HepG2 (cell line): ENCODE data around the gene PRR12. TPM values are rescaled to one million over a fixed set of nuclear protein-coding genes. Genes with fewer than 3 reads are reported as not detected.
A peak's percentile ranks its signal among the peaks of the same experiment; 100 is the strongest.

Experiments used
- AGO2 ChIP-seq: fragments of 200-400 bp; formaldehyde crosslinking; optimal IDR thresholded peaks from 2 replicates; pipeline ENCODE3; 2017; ENCODE audit warnings: mild to moderate bottlenecking, low read depth, low read length, moderate library complexity
- HES4 ChIP-seq: sonication (generic); formaldehyde crosslinking; IDR thresholded peaks from 2 replicates; pipeline ENCODE4 v1.9.0; 2021; ENCODE audit warnings: mild to moderate bottlenecking, missing genetic modification reagents, borderline replicate concordance
- MAF1 ChIP-seq: sonication (generic); formaldehyde crosslinking; IDR thresholded peaks from 2 replicates; pipeline ENCODE4 v1.5.0; 2020; ENCODE audit warnings: missing genetic modification reagents, borderline replicate concordance
- SOX13 ChIP-seq, 3 experiments: fragments of 450-650 bp in 1 of 3; sonication (generic) in 1 of 3; formaldehyde crosslinking in 1 of 3; IDR thresholded peaks in 2 of 3; conservative IDR thresholded peaks in 1 of 3; 2 replicates each; pipeline versions ENCODE4 v1.5.0 to v1.6.1; 2016 to 2020; ENCODE audit warnings: antibody characterized with exemption in 1 of 3, mild to moderate bottlenecking in 1 of 3, missing compliant biosample characterization in 1 of 3, missing genetic modification reagents in 1 of 3, moderate library complexity in 1 of 3
- polyA plus RNA-seq, 8 experiments: library from polyadenylated mRNA; depleted of rRNA in 3 of 8; stranded (reverse) in 7 of 8; unstranded in 1 of 8; fragments of >200 nt; fragmentation: Illumina TruSeq in 4 of 8; extraction: Trizol in 4 of 8; gene quantifications; 2 replicates each; pipeline versions ENCODE4 v1.2.1 to v1.2.3, GENCODE V29; 2011 to 2016; ENCODE audit warnings: low read depth in 4 of 8, missing spikeins in 1 of 8, mixed read lengths in 1 of 8; ENCODE audit not compliant: insufficient read depth in 1 of 8
- total RNA-seq, 5 experiments: library from RNA; depleted of rRNA; stranded (reverse); fragments of >200 nt; fragmentation: Illumina TruSeq; extraction: Trizol; gene quantifications; 2 replicates each; pipeline ENCODE4 v1.2.3, GENCODE V29; 2016; ENCODE audit warnings: low read depth in 1 of 5
- TF ChIP-seq, protein P1 (sequence below), 2 experiments: fragments of 450-650 bp in 1 of 2; sonication (generic) in 1 of 2; formaldehyde crosslinking in 1 of 2; IDR thresholded peaks; 2 replicates each; pipeline versions ENCODE4 v1.6.1 to v1.8.0; 2016 to 2022; ENCODE audit warnings: antibody characterized with exemption in 1 of 2, mild to moderate bottlenecking in 1 of 2, missing genetic modification reagents in 1 of 2
- TF ChIP-seq, protein P2 (sequence below): sonication (generic); formaldehyde crosslinking; IDR thresholded peaks from 2 replicates; pipeline ENCODE4 v1.5.0; 2020; ENCODE audit warnings: missing genetic modification reagents

PRR12 gene
- total and polyA plus RNA-seq, 2 of the 13 experiments (the other 11 are each of a cell fraction or from before 2014, with no cell fraction given), result 0.62 to 1.5 TPM

DNA sequence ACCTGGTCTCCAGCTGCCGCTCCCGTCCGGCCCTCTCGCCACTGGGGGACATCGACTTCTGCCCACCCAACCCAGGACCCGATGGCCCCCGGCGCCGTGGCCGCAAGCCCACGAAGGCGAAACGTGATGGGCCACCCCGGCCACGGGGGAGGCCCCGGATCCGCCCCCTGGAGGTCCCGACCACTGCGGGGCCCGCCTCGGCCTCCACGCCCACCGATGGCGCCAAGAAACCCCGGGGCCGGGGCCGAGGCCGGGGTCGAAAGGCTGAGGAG lies 6.7 kb downstream of the PRR12 start (continued):
- TF ChIP-seq, protein P1, sequence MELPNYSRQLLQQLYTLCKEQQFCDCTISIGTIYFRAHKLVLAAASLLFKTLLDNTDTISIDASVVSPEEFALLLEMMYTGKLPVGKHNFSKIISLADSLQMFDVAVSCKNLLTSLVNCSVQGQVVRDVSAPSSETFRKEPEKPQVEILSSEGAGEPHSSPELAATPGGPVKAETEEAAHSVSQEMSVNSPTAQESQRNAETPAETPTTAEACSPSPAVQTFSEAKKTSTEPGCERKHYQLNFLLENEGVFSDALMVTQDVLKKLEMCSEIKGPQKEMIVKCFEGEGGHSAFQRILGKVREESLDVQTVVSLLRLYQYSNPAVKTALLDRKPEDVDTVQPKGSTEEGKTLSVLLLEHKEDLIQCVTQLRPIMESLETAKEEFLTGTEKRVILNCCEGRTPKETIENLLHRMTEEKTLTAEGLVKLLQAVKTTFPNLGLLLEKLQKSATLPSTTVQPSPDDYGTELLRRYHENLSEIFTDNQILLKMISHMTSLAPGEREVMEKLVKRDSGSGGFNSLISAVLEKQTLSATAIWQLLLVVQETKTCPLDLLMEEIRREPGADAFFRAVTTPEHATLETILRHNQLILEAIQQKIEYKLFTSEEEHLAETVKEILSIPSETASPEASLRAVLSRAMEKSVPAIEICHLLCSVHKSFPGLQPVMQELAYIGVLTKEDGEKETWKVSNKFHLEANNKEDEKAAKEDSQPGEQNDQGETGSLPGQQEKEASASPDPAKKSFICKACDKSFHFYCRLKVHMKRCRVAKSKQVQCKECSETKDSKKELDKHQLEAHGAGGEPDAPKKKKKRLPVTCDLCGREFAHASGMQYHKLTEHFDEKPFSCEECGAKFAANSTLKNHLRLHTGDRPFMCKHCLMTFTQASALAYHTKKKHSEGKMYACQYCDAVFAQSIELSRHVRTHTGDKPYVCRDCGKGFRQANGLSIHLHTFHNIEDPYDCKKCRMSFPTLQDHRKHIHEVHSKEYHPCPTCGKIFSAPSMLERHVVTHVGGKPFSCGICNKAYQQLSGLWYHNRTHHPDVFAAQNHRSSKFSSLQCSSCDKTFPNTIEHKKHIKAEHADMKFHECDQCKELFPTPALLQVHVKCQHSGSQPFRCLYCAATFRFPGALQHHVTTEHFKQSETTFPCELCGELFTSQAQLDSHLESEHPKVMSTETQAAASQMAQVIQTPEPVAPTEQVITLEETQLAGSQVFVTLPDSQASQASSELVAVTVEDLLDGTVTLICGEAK (IDR thresholded peaks at IDR 0.05), result no peak
- TF ChIP-seq, protein P1 (CRISPR knock-in tag; IDR thresholded peaks at IDR 0.05), result no peak
- TF ChIP-seq HES4 (no peak), SOX13 (IDR thresholded peaks at IDR 0.05) (no peak), SOX13 (CRISPR knock-in tag; conservative IDR thresholded peaks at IDR 0.05 in 1 of 2, IDR thresholded peaks at IDR 0.05 in 1 of 2) (no peak), AGO2 (peak; percentile 16), MAF1 (CRISPR knock-in tag) (no peak)
- TF ChIP-seq, protein P2, sequence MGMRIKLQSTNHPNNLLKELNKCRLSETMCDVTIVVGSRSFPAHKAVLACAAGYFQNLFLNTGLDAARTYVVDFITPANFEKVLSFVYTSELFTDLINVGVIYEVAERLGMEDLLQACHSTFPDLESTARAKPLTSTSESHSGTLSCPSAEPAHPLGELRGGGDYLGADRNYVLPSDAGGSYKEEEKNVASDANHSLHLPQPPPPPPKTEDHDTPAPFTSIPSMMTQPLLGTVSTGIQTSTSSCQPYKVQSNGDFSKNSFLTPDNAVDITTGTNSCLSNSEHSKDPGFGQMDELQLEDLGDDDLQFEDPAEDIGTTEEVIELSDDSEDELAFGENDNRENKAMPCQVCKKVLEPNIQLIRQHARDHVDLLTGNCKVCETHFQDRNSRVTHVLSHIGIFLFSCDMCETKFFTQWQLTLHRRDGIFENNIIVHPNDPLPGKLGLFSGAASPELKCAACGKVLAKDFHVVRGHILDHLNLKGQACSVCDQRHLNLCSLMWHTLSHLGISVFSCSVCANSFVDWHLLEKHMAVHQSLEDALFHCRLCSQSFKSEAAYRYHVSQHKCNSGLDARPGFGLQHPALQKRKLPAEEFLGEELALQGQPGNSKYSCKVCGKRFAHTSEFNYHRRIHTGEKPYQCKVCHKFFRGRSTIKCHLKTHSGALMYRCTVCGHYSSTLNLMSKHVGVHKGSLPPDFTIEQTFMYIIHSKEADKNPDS (CRISPR knock-in tag), result no peak
